HG02885 (cell line): ENCODE measurements around the gene FBXO3.

ENCODE experiments used
- ATAC-seq: cut with Tn5 transposase; IDR thresholded peaks from one replicate; pipeline ENCODE4 v1.9.1; 2021; ENCODE audit warnings: mild to moderate bottlenecking; ENCODE audit not compliant: unreplicated experiment, poor library complexity

Gene FBXO3

DNA sequence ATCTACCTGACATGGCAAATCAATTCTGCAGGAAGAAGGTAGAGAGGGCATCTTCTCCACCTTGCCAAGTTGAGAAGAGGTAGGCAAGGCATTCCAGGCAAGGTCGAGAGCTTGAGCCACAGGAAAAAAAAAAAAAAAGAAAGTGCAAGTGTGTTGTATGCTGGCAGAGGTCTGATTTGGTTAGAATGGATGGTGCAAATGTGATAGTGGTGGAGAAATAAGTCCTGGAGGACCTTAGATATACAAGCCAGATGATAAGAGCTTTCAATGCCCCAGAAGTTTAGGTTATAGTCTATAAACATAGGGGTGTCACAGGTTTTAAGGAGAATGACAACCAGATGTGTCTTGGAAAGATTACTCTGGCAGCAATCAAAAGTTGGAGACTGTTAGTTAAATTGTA is 1.4 kb downstream of the FBXO3 start:
- ATAC-seq, result no peak

GRCh38 chr11:33772300-33772699 is 2.0 kb downstream of the FBXO3 start:
- ATAC-seq, result no peak

DNA sequence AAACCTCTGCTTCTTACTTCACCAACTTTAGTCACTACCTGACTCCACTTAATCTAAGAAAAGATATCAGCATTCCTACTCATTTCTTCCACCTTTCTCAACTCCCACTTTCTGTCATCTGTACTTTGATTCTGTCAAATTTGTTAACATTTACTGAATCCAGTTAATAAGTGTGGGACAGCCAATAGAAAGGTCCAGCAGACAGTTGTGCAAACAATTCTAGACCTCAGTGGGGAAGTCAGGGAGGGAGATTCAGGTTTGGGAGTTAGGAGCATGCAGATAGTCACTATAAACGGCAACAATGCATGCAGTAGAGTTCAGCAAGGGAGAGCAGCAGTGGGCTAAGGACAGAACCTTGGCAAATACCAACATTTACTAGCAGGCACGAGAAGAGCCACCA is 4.1 kb downstream of the FBXO3 start:
- no peak for ATAC-seq

DNA sequence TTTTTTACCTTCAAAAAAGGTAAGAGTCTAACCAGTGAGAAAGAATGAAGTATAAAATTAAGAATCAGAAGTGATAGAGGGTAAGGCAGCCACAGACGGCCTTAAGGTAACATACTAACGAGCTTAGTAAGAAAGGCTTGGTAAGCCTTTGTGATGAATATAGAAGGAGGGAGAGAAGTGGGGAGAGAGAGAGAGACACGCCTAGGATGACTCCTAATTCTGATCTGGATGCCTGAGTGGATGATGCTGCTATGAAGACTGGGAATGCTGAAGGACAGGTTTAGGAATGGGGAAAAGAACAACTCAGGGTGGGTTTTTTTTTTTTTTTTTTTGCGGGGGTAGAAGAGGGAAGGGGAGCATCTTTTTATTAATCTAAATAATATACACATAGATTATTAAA is 4.8 kb downstream of the FBXO3 start:
- ATAC-seq, result no peak

- ATAC-seq, result no peak
These were observed 6.7 kb downstream of the FBXO3 start for GRCh38 chr11:33767624-33768023.

DNA sequence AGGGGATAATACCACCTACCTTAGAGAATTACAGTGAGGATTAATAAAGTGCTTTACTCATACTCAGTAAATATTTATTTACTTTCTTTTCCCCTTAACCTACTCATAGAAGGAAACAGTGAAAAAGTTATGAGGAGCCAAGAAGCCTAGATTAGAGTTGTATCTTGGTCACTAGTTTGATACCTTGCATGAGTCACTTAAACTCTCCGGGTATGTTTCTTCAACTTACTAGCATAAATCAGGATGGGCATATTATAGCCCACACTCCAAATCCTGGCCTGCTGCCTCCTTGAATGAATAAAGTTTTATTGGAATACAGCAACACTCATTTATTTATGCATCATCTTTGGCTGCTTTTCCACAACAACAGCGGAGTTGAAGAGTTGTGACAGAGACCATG is 8.2 kb downstream of the FBXO3 start:
- ATAC-seq, result no peak

GRCh38 chr11:33761471-33761870 is 12.8 kb downstream of the FBXO3 start:
- ATAC-seq, result peak; percentile 94

GRCh38 chr11:33753304-33753967 is 20.9 kb downstream of the FBXO3 start:
- peak; percentile 99 for ATAC-seq

- no peak for ATAC-seq
These were observed 22.4 kb downstream of the FBXO3 start for GRCh38 chr11:33751878-33752277.

- no peak for ATAC-seq
These were observed 26.3 kb downstream of the FBXO3 start for GRCh38 chr11:33747979-33748378.

GRCh38 chr11:33743291-33743690 is 31.0 kb downstream of the FBXO3 start:
- ATAC-seq, result no peak

- ATAC-seq, result peak; percentile 46
These were observed 32.0 kb downstream of the FBXO3 start for GRCh38 chr11:33742249-33742851.

- ATAC-seq, result no peak
These were observed 32.5 kb downstream of the FBXO3 start for GRCh38 chr11:33741806-33742205.

DNA sequence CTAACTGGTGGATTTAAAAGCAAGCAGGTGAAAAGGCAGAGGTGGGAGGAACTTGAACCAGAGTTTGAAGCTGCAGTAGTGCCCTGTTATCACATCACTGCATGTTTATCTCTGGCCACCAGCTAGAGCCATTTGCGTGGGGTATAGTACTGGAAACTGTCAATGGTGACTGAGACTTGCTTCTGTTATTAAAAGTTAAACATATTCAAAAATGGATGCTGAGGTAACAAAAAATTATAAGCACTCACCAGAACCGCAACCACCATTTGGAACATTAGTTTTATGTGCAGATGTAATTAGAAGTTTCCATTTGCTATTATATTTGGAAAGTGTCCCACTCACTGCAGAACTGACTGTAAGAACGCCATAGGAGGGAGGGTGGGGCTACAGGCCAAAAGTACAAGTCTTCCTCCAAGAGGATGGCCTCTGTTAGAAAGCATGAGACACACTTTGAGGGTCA is 36.9 kb downstream of the FBXO3 start:
- no peak for ATAC-seq

DNA sequence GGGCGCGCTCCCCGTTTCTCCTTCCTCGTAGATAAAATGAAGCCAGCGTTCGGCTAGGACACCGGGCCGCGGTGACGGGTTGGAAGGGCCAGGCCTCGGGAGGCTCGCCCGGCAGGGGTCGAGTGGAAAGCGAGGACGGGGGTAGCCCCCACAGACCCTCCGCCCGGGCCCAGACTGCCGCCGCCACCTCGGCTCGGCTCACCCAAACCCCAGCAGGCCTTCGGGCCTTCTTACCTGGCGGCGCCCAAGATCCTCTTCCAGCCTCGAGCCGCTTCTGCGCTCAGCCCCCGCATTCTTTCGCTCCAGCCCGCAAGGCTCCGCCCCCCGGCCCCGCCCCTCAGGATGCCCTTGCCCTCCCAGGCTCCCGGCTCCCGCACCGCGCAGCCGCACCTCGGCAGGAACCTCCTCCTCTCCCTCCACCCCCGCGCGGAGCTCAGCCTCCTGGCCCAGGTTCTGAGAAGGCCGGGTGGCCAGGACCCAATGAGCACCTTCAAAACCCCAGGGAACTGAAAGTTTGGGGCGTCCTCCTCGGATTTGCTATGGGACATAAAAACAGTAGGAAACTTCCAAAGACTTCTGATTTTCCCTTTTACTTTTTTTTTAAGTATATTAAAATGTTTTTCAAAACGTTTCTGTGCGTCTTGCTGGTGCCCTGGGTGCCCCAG is 38.0 kb downstream of the FBXO3 start, which contains the start of gene CD59:
TSS of gene CD59 (minus strand) at position 276 of the 665 bp plus-strand sequence. CDS start 13,978 bp downstream, outside the sequence.
- peak; percentile 69 for ATAC-seq

DNA sequence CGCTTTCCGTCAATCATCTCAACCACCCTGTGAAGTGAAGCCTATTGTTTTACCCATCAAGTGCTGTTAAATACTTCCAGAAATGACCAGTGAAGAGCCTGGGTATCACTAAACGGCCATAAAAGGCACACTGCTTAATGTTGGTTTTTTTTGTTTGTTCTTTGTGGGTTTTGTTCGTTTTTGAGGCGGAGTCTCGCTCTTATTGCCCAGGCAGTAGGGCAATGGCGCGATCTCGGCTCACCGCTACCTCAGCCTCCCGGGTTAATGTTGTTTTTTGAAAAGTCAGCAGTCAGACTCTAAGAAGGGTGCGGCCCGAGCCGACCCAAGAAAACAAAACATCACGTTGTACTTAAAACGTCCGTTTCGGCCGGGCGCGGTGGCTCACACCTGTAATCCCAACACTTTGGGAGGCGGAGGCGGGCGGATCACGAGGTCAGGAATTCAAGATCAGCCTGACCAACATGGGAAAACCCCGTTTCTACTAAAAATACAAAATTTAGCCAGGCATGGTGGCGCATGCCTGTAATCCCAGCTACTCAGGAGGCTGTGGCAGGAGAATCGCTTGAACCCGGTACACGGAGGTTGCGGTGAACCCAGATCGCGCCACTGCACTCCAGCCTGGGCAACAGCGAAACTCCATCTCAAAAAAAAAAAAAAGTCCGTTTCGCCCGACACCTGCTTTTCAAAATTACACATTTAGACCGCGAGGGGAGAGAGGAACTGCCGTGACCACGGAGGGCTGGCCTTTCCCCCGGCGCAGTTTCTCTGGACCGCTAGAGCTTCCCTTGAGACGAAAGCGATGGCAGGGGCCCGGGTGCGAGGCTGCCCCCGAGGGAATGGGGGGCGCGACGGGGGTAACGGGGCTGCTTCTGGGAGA is 38.8 kb downstream of the FBXO3 start:
- ATAC-seq, result peak; percentile 57

DNA sequence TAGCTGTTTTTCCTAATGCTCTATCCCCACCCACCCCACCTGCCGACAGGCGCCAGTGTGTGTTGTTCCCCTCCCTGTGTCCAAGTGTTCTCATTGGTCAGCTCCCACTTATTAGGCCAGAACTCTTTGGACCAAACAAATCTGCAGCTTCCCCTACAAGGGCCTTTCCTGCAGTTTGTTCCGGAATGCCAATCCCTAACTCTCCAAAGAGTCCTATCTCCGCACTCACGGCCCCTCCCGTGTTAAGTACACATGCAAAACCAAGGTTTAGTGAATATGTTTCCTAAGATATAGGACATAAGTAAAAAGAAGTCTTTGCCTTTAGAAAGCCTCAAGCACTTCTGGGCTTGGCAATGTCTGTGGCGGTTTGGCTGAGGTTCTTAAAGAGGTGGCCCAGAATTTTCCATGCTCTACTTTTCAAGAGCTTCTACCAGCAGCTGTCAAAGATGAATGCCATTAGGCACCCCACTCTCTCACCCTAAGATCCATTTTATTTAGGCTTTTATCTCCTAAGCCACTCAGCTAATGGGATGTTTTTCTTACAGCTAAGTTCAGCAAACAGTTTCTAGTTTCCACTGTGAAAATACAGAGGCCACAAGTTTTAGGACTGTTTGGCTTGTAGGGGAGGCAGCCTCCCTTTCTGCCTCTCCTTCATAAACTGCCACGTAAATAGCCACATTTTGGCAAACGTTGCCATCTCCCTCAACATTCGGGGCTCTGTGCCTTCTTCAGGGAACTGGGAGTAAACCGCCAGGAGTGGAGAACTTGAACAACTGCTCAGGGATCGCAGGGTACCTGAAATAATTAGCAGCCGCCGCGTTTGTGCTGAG is 39.7 kb downstream of the FBXO3 start:
- ATAC-seq, result no peak

DNA sequence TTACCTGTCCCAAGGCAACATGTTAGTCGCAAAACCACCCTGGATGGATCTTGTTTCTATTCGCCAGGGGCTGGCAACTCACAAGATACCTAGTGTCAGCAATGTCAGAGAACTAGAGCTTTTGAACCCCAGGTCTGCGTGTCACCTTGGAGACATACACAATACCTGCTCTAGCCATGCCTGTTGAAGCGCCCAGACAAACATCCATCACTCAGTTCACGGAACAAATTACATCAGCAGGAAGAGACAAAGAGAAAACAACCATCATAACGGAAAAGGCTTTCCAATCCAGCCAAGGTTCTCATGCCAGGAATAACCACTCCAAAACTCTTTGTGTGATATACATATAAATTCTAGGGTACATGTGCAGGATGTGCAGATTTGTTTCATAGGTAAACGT is 40.3 kb downstream of the FBXO3 start:
- ATAC-seq, result no peak

DNA sequence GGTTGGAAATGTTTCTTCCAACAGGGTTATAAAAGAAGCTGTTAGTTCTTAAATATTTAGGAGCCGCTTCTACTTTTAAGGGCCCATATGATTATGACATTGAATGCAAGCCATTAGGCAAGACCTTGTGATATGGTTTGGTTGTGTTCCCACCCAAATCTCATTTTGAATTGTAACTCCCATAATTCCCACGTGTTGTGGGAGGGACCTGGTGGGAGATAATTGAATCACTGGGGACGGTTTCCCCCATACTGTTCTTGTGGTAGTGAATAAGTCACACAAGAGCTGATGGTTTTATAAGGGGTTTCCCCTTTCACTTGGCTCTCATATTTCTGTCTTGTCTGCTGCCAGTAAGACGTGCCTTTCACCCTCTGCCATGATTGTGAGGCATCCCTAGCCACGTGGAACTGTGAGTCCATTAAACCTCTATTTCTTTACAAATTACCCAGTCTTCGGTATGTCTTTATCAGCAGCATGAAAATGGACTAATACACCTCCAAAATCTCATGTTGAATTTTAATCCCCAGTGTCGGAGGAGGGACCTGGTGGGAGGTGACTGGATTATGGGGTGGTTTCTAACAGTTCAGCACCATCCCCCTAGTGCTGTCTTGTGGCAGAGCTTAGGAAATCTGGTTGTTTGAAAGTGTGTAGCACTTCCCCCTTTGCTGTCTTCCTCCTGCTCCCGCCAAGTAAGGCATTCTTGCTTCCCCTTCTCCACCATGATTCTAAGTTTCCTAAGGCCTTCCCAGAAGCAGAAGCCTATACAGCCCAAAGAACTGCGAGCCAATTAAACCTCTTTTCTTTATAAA is 42.4 kb downstream of the FBXO3 start:
- ATAC-seq, result no peak
